GM13976 (cell line): ENCODE measurements around the gene NF2.

Source experiments
- DNase-seq: peaks from one replicate; pipeline ENCODE4 v3.0.0; 2012; ENCODE audit warnings: low spot score
- in situ Hi-C: fragments of 300-500 bp; cut with MboI; formaldehyde crosslinking; loops from one replicate; pipeline ENCODE4 v1.12.0; 2022; ENCODE audit warnings: low sequenced_read_pairs, mixed read lengths, inconsistent platforms; ENCODE audit not compliant: unreplicated experiment
- TF ChIP-seq, protein P1 (sequence below): IDR thresholded peaks from 2 replicates; pipeline ENCODE4 v1.5.1; 2012; ENCODE audit warnings: borderline replicate concordance, mild to moderate bottlenecking; ENCODE audit not compliant: insufficient read depth; ENCODE audit errors: extremely low read depth, missing control alignments, control extremely low read depth

The NF2 gene

DNA sequence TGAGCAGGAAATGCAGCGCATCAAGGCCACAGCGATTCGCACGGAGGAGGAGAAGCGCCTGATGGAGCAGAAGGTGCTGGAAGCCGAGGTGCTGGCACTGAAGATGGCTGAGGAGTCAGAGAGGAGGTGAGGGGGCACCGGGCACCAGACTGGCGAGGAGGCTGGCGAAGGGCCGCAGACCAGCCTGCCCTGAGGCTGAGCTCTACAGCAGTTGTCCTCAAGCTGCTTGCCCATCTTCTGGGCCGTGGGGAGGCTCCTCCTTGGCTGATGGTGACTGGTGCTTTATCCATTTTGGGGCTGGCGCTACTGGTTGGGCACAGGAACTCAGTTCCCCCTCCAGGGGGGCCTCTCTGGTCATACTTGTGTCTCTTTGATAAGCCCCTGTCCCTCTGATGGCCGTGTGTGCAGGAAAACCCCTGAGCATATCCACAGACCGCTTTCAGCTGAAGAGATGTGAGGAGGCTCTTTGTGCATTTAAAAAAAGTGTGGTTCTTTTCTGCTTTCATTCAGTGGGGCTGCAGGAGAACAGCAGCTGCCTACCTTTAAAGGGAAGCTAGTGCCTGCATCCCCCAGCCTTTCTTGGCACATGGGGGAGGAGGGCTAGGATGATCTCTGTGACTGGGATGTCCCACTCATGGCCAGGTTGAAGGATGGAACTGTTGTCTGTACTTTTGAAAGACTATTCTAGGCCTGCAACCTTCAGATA lies 70.1 kb downstream of the NF2 start:
- no peak for DNase-seq
- TF ChIP-seq, protein P1, sequence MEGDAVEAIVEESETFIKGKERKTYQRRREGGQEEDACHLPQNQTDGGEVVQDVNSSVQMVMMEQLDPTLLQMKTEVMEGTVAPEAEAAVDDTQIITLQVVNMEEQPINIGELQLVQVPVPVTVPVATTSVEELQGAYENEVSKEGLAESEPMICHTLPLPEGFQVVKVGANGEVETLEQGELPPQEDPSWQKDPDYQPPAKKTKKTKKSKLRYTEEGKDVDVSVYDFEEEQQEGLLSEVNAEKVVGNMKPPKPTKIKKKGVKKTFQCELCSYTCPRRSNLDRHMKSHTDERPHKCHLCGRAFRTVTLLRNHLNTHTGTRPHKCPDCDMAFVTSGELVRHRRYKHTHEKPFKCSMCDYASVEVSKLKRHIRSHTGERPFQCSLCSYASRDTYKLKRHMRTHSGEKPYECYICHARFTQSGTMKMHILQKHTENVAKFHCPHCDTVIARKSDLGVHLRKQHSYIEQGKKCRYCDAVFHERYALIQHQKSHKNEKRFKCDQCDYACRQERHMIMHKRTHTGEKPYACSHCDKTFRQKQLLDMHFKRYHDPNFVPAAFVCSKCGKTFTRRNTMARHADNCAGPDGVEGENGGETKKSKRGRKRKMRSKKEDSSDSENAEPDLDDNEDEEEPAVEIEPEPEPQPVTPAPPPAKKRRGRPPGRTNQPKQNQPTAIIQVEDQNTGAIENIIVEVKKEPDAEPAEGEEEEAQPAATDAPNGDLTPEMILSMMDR: no peak
- in situ Hi-C loops: no loop called here

DNA sequence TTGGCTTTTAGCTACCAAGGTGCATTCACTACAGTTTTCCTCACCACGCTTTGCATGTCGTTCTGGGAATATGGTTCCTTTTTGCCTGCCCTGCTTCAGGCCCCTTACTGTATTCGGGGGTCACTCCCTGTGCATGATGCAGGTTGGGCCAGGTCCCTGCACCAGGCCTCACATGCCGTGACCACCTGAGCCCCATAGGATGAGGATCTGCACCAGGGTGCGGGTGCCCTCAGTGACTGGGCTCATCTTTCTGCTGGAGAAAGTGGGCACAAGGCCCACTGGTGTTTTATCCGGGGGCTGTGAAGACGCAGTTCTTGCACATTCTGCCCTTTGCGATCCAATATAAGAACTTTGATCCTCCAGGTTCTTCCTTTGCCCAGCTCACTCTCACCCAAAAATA lies 70.7 kb downstream of the NF2 start:
- no peak for DNase-seq
- TF ChIP-seq, protein P1: no peak
- in situ Hi-C loops: no loop called here

DNA sequence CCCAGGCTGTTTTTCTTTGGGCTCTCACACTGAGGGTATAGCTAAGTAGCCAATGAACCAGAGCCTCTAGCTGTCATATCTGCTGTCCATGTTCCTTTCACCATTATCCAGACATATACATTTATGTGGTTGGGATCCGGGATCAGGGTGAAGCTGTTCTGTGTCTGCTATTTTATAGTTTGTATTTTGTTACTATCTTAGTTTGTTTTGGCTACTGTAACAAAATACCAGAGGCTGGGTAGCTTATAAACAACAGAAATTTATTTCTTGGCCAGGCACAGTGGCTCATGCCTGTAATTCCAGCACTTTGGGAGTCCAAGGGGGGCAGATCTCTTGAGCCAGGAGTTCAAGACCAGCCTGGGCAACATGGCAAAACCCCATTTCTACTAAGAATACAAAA lies 75.9 kb downstream of the NF2 start:
- in situ Hi-C loops: no loop called here
- TF ChIP-seq, protein P1: no peak
- DNase-seq: no peak

DNA sequence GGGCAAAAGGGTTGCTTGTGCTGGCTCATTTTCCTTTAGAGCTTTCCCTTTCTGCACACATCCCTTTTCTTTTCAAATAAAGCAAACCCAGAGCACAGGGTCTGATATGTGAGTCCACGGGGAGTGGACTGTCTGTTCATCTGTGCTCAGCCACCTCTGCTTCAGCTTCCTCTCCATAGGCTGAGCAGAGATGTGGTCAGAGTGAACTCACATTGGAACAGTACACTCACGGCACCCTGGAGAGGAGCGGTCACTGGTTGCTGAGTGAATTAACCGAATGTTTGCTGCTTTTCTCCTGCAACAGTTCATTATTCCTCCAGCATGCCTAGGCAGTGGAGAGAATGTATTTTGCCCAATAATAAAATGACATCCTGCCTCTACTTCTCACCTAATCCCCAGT lies 80.1 kb downstream of the NF2 start:
- in situ Hi-C loops: no loop called here
- DNase-seq: no peak
- TF ChIP-seq, protein P1: no peak

DNA sequence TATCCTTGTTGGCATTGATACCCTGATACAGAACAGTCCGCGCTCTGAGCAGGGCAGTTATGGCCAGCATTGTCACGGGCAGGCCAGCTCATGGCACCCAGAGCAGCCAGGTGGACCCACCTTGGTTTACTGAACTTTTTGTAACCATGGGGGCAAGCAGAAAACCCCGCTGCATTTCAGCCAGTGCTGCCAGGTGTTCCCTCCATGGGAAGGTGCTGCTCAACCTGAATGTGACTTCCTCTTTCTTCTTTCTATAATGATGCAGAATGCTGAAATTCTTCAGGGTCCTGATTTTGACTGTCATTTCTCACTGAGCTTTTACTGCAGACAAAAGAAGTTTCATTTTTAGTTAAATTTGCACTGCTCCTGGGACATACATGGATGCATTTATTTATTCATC lies 80.8 kb downstream of the NF2 start:
- in situ Hi-C loops: no loop called here
- TF ChIP-seq, protein P1: no peak

DNA sequence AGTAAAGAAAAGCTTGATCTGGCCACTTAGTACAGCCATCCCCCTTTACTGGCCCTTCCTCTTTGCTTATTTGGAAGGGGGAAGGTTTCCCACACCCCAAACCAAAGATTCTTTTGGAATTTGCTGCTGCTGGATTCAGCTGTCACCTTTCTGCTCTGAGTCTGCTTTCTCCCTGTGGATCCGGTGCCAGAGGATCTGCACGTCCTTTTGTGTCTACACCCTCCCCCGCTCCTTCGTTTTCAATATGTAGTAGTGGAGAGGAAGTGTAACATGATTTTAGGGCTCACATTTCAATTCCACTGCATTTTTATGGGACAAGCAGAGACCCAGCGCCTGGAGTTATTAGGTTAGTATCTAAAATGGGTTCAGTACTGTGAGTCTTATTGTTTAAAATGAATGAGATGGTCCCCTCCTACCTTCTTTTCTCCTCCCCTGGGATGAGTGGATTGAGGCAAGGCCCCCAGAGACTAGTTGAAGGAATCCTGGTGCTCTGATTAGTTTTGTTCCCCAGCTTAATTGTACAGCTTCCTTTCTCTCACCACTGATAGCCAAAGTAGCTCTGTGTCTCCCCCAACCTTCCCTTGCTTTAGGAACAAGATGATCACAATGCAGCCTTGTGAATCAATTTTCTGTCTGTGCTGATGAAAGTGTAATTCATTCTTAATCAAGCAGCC lies 85.9 kb downstream of the NF2 start:
- TF ChIP-seq, protein P1: no peak
- in situ Hi-C loops: no loop called here
- DNase-seq: no peak

More for the DNA sequence above, 80.8 kb downstream of the NF2 start:
- DNase-seq: no peak
